Hematopoietic multipotent progenitor cell treated with erythropoietin and hydrocortisone succinate and interleukin-3 and kit ligand, for 15 days (in vitro differentiated cells): ENCODE results near the gene LYZ.
"Not testable (repeated sequence)": the region's sequence is repeated elsewhere in the genome, so short reads cannot be mapped to it uniquely, and the experiment has no call there.

Experiments
- DNase-seq: peaks from one replicate; pipeline ENCODE4 v3.0.0-alpha.2; 2015; ENCODE audit warnings: low spot score

LYZ gene

DNA sequence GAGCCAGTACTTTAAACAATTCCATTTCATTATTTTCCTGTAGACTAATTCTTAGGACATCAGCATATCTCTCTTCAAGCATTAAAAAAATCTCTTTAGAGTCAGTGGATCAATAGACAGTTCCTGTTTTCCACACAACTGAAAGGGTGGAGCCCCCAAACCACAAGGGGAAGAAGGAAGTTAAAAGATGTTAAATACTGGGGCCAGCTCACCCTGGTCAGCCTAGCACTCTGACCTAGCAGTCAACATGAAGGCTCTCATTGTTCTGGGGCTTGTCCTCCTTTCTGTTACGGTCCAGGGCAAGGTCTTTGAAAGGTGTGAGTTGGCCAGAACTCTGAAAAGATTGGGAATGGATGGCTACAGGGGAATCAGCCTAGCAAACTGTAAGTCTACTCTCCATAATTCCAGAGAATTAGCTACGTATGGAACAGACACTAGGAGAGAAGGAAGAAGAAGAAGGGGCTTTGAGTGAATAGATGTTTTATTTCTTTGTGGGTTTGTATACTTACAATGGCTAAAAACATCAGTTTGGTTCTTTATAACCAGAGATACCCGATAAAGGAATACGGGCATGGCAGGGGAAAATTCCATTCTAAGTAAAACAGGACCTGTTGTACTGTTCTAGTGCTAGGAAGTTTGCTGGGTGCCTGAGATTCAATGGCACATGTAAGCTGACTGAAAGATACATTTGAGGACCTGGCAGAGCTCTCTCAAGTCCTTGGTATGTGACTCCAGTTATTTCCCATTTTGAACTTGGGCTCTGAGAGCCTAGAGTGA, at the start of gene LYZ:
Gene LYZ (plus strand): TSS at position 220 of the 777 bp plus-strand sequence. CDS start 28 bp downstream, at position 248.
- DNase-seq, result no peak

DNA sequence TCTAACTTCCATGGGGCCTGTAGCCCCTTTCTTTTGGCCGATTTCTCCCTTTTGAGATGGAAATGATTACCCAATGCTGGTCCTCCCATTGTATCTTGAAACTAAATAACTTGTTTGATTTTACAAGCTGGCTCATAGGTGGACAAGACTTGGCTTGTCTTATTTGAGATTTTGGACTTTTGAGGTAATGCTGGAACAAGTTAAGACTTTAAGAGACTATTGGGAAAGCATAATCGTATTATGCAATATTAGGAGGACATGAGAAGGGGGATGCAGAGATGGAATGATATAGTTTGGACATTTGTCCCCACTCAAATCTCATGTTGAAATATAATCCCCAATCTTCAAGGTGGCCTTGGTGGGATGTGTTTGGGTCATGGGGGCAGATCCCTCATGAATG, 49.2 kb upstream of the LYZ start:
- no peak for DNase-seq

DNA sequence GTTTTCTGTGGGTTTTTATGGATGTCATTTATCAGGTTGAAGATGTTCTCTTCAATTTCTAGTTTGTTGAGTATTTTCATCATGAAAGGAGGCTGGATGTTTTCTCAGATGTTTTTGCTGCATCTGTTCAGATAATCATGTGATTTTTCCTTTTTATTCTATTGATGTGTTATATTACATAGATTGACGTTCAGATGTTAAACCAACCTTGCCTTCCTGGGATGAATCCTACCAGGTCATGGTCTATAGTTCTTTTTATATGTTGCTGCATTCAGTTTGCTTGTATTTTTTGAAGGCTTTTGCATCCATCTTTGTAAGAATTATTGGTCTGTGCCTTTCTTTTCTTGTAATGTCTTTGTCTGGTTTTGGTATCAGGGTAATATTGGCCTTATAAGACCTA, 43.9 kb upstream of the LYZ start:
- no peak for DNase-seq

DNA sequence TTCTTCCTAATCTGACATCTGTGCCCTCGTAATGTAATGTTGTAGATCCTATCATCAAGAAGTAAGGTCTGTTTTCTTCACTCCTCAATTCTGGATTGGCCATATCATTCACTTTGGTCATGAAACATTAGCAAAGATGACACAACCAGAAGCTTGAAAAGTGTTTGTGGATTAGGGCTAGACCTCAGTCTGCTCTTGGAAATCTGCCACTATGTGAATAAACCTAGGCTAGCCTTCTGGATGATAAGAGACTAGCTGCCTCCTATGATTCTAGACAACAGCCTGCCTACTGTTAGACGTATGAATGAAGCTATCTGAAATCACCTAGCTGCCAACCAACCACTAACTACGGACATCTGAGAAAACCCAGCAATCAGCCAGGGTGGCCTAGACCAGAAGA, 38.7 kb upstream of the LYZ start:
- no peak for DNase-seq

DNA sequence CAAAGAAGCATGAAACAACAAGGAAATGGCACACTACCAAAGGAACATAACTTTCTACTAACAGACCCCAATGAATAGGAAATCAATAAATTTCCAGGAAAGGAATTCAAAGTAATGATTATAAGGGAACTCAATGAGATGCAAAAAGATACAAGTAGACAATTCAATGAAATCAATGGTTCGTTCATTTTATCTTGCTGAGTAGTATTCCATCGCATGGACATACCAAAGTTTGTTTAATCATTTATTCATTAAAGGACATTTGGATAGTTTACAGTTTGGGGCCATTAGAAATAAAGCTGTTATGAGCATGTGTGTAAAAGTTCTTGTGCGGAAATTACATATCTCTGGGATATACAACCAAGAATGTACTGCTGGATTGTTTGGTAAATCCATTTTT, 35.0 kb upstream of the LYZ start:
- no peak for DNase-seq

DNA sequence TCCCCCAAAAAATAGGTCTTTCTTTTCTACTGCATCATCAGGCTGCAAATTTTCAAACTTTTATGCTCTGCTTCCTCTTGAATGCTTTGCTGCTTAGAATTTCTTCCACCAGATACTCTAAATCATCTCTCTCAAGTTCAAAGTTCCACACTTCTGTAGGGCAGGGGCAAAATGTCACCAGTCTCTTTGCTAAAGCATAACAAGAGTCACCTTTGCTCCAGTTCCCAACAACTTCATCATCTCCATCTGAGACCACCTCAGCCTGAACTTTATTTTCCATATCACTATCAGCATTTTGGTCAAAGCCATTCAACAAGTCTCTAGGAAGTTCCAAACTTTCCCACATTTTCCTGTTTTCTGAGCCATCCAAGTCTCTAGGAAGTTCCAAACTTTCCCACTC, 31.4 kb upstream of the LYZ start:
- not testable (repeated sequence) for DNase-seq

DNA sequence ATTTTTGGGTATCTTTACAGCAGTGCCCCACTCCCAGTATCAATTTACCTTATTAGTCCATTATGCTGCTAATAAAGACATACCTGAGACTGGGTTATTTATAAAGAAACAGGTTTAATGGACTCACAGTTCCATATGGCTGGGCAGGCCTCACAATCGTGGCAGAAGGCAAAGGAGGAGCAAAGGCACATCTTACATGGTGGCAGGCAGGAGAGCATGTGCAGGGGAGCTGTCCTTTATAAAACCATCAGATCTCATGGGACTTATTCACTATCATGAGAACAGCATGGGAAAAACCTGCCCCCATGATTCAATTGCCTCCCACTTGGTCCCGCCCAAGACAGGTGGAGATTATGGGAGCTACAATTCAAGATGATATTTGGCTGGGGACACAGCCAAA, 30.9 kb upstream of the LYZ start:
- DNase-seq, result not testable (repeated sequence)

DNA sequence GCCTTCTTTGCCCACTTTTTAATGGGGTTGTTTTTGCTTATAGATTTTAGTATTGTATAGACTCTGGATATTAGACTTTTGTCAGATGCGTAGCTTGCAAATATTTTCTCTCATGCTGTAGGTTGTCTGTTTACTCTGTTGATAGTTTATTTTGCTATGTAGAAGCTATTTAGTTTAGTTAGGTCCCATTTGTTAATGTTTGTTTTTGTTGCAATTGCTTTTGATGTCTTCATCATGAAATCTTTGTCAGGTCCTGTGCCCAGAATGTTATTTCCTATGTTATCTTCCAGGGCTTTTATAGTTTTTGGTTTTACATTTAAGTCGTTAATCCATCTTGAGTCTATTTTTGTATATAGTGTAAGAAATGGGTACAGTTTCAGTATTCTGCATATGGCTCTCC, 30.0 kb upstream of the LYZ start:
- no peak for DNase-seq

DNA sequence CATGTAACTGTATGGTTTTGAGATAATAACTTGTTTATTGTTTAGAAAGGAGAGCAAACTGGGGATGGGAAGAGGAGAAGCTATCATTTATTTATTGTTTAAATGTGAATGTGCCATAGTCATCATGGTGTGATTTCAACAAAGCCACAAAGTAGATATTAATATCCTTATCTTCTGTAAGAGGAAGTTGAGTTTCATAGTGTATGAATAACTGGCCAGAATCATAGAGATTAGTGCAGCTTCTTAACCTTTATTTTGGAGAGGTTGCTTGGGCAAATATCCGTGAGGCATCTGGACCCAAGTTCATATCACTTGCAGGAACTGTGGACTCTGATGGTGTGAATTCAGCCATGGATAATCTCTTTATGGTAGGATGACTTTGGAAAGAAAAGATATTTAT, 26.8 kb upstream of the LYZ start:
- no peak for DNase-seq

DNA sequence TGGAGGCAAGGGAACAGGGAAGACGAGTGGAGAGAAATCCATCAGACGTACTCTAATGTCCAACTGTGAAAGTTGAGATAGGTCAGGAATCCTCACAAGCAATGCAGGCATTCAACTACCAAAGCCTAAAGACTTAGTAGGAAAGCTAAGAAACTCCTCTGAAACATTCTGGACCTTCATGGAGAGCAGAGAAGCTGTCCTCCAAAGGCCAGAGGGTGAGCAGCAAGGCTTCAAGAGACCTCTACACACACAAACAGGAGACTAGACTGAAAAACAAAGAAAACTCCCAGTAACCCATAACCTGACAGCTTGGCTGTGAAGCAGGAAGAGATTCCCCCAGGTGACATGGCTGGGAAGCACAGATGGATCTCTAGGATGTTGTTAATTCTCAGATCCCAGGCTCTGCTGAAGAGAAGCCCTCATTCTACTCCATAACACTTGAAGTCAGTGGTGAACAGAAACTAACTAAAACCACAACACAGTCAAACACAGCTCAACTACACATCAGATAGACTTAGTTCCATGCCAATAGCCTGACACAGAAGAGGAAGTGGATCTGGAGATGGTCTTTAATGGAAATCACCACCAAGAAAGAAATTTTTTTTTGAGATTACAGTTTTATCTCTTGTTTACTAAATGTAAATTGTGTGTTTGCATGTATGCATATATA, 23.2 kb upstream of the LYZ start:
- DNase-seq, result no peak

DNA sequence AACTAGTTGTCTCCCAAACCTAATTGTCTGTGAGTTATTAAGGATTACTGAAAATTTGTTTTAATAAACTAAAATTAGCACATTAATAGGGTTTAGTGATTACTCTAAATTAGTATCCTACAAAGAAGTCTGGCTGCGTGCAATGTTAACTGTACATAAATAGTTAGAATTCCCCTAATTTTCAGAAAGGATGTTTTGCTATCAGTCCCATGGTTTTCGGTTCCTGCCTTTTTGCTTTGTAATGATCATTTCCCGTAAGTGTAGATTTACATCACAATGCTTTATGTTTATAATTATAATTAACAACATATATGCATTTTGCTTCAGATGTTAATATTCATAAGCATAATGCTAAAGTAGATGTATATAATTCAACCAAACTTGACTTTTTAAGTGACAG, 19.8 kb upstream of the LYZ start:
- DNase-seq, result no peak

DNA sequence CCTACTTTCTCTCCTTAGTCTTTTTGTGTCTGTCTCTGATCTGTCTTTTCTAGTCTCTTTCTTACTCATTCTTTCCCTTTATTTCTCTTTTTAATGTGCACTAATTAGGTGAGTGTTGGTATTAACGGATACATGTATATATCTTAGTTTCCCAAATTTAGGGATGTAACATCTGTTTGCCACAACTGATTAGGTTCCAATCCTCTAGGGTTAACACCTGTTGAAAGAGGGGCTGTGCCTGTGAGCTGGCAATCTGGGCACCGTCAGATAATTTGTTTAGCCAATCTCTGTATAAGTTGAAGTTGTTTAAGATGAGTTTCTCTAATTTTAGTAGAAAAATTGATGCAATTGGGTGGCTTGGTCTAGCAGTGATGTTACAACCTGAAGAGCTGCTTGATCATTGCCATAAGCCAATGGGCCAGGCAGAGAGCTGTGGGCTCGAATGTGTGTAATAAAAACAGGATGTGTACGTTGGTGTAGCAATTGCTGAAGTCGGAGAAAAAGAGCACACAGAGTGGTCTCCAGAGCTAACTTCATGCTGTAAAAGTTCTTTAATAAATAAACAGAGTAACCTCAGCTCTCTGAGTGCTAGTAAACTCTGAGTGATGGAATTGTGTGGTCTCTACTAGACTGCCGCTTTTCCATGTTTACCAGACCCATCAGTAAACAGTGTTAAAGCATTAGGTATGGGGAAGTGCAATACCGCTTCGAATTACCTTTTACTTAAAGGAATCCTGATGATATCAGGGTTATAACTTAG, 18.3 kb upstream of the LYZ start:
- no peak for DNase-seq

DNA sequence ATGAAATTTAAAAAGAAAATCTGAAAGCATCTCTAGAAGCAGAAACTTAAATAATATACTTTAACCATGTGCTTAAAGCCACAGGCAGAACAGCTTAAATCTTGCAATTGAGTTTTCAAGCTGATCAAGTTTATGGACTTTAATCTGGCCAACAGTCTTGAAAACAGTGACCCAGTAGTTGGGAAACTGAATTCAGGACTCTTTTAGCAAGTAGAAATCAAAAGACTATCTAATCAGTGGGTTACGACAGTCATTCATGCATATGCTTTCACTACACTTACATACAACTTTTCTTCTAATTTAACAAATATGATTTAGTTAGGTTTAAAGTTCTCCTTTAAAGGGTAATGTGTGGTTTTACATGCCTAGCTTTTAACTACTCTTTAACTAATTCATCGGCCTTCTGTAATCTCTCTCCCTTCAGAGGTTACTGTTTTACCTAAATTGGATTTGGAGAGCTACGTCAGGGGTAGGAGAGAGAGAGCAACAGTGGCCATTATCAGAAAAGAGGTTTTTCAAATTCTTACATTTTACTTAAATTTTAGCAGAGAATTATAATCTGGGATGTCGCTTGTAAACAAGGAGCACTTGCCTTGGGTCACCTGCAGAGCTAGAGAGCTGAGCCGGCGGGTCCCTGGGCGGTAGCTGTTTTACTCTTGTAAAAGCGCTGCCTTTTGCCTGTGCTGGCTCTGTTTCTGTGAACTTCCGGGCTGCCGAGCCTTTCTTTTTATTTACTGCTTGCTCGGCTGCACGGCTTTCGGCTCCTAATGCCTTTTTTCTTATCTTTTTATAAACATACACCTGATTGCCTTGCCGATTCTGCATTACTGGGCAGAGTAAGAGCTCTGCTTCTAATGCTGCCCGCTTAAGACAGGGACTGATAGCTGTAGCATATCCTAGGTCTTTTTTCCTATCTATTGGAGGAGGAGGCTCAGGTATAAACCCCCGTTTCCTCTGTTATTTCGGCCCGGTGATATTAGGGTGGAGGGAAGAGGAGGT, 17.4 kb upstream of the LYZ start:
- DNase-seq, result peak; percentile 47

DNA sequence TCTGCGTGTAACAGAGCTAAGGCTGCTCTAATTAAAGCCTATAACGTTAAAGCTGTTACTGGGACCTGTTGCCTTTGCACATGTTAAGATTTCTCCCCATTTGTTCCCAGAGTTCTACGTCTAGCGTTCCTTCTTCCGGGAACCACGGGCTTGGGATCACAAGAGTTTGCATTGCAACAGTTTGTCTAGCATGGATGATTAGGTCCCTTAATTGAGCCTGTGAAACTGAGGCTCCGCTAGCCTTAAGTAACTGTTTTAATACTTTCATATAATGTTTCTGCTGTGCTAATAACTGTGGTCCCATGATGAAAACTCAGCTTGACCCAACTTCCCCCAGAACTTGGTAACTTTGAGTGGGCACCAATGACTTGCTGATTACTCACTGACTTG, 16.7 kb upstream of the LYZ start:
- no peak for DNase-seq

DNA sequence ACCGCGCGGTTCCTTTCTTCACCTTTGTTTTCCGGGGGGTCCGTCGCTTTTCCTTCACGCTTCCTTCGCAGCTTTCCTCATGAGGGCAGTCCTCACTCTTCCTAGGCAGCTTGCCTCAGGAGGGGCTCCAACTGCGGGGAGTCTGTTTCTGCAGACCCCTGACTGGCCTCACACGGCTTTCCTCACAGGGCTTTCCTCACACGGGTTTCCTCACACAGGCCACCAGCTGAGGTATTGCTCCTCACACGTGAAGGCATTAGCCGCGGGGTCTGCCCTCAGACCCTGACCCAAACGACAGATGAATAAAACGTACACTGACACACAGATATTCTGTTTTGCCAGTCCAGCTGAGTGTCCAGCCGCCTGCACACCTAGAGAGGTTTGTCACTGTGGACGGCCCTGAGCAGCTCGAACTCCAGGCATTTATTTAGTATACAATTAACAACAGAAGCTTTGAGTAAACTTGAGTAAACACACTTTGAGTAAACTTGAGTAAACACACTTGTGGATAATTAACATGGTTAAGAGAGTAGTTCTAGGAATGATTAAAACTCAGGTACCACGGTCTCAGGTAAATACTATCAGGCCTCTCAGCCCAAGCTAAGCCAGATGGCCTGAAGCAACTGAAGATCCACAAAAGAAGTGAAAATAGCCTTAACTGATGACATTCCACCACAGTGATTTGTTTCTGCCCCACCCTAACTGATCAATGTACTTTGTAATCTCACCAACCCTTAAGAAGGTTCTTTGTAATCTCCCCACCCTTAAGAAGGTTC, 16.1 kb upstream of the LYZ start:
- no peak for DNase-seq

DNA sequence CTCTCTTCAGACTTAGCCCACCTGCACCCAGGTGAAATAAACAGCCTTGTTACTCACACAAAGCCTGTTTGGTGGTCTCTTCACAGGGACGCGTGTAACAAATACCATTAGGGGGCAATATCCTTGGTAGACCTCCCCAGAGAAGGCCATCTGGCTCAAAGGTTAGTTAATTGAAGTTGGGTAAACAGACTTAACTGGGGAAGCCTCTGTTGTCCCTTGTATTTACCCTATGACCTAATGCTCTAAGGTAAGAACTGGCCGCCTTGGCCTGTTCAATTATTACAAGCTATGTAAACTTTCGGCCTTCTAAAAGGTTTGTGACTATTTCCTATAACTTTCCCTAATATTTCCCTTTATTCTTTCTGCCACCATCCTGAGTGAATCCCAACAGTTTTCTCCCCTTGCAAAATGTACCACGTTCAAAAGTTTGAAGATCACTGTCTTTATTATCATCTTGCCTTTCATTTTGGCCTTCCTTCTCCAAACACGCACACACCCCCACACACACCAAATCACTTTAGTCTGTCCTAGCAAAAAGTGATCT, 15.3 kb upstream of the LYZ start:
- DNase-seq, result no peak

DNA sequence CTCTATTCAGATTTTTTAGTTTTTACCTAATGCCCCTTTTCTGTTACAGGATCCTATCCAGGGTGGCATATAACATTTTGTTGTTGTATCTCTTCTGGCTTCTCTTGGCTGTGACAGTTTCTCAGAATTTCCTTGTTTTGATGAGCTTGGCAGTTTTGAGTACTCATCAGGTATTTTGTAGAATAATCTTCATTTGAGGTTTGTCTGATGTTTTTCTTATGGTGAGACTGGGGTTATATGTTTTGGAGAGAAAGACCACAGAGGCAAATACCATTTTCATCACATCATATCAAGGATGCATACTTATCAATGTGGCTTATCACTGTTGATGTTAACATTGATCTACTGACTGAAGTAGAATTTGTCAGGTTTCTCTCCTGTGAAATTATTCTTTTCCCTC, 14.0 kb upstream of the LYZ start:
- no peak for DNase-seq

DNA sequence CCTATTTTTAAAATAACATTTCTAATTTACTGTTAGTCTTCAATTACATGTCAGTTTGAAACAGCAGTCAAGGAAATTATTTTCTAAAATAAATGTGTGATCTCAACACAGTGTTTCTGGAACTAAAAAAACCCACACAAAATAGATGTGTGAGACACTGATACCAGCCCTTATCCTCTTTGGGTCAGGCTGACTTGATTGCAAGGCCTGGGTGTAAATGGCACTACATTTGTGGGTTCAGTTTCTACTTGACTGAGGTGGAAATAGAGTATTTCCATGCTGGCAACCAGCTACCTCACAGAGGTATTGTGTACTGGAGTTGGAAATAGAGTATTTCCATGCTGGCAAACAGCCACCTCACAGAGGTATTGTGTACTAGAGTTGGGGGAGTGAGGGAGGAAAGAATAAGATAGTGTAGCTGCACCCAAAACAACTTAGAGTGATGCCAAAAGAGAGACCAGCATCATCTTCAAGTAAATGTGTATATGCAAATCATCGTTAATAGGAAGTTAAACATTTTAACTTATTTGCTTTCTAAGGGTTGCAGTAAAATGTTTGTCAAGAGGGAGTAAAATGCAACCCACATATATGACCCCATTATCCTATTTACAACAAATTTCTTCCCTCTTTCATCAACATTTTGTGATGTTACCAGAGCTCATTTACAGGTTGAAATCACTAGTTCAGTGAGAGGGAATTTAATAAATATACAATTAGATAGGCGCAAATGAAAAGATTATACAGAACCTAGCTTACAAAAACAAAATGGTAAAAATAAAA, 10.7 kb upstream of the LYZ start:
- peak; percentile 34 for DNase-seq

DNA sequence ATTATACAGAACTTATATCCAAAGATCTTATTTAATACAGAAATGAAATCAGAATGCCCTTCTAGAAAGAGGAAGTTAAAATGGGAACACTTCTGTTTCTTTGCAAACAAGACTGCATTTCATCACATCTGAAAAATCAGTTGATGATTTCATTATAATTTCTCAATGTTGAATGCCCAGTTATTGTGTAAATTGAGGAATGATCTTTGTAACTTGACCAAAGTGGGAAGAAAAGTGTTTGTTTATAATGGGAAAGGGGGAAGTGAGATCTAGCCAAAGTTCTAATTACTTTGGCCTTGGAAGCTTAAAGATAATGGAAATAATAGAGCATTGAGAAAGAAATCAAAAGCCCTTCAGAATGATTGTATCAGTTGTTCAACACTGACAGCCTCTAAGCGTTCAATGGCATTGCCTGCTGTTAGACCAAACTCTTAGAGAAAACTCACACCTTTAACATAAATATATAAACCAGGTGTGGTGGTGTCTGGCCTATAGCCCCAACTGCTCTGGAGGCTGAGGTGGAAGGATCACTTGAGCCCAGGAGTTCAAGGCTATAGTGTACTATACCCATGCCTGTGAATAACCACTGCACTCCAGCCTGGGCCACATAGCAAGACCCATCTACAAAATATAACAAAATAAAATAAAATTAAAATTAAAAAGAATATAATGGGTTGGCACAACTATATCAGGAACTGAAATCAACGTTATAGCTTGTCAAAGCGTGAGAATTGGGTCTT, 9.9 kb upstream of the LYZ start:
- no peak for DNase-seq
